Measurements from ENCODE around the gene PDZRN4.
"Not testable (repeated sequence)": the region's sequence is repeated elsewhere in the genome, so short reads cannot be mapped to it uniquely, and the experiment has no call there.

The PDZRN4 gene

DNA sequence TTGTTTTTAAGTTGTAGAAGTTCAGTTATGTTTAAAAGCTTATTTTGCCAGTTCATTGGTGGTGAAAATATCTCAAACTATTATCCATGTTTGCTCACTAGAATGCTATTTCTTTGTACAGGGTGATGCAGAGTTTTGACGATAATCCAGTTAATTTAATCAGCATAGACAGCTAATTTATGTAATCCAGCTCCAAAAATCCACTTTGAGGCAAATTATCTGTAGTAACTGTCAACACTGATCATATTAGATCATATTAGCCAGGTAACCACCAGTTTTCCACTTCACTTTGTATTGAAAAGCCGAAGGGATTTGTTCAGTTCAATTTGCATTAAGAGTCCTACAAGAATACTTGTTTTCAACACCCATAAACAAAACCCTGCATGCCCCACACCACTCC, 378.6 kb downstream of the PDZRN4 start:
- no peak for DNase-seq (ENCODE audit: low spot score)

DNA sequence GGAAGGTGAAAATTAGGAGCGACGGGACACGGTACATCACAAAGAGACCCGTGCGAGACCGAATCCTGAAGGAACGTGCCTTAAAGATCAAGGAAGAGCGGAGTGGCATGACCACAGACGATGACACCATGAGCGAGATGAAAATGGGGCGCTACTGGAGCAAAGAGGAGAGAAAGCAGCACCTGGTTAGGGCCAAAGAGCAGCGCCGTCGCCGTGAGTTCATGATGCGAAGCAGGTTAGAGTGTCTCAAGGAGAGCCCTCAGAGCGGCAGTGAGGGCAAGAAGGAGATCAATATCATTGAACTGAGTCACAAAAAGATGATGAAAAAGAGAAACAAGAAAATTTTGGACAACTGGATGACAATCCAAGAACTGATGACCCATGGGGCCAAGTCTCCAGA, 385.3 kb downstream of the PDZRN4 start:
- no peak for DNase-seq (ENCODE audit: low spot score)

DNA sequence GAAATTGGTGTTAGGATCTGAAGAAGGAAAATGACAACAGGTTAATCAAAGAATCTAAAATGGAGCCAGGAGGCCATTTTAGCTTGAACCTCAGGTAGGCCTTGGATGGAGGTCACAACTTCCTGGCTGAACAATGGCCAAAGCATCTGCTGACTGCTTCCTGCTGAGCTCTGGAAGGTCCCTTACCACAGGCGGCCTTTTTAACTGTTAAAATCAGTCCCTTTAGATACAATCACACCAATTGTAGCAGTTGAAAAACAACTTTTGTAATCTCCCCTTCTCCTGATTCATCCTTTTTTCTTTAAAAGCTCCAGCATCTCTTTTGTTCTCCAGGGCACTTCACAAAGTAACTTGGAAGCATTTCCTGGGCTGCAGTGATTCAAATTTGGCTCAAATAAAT, 388.8 kb downstream of the PDZRN4 start:
- no peak for DNase-seq (ENCODE audit: low spot score)

DNA sequence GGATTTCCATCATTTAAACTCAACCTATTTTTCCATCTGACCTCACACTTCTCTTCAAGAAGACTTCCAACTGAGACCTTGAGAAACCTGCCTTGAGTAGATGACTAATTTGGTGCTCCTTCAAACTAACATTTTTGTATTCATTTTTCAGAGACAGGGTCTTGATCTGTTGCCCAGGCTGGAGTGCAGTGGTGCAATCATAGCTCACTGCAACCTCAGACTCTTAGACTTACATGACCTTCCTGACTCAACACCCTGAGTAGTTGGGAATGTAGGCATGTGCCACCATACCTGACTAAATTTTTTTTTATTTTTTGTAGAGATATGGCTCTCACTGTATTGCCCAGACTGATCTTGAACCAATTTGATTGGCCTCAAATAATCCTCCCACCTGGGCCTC, 389.9 kb downstream of the PDZRN4 start:
- no peak for DNase-seq (ENCODE audit: low spot score)

DNA sequence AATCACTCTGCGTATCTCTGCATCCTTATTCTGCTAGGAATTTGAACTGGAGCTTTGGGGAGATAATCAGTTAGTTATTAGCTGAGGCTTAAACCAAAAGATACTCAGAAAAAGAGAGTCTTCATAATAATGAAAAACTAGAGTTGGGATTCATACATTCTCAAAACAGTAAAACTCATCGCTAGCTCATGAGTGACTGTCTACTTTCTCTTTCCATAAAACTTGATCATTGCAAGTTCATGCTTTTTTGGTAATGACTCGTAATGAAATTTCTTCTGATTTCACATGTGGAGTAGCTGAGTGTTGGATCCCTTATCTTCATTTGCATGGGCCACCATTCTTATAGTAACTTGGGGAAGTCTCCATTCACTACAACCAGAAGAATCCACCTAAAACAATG, 397.7 kb downstream of the PDZRN4 start:
- DNase-seq (ENCODE audit: low spot score): no peak

DNA sequence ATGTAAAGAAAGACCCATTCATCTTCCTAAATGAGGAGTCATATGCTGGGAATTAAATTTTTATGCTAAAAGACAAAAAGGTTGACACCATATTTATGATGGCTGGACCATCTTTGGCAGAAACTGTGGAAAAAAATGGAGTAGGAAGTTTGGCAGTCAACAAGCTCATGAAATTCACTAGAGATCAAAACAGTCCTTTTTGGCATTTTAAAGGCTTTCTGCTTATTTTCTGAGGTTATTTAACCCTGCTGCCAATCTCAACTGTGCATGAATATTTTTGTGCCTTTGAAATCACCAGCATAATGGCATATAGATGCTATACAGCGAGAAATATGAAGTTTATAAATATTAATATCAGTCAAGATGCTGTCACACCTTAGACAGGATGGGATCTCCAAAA, 399.5 kb downstream of the PDZRN4 start:
- no peak for DNase-seq (ENCODE audit: low spot score)

DNA sequence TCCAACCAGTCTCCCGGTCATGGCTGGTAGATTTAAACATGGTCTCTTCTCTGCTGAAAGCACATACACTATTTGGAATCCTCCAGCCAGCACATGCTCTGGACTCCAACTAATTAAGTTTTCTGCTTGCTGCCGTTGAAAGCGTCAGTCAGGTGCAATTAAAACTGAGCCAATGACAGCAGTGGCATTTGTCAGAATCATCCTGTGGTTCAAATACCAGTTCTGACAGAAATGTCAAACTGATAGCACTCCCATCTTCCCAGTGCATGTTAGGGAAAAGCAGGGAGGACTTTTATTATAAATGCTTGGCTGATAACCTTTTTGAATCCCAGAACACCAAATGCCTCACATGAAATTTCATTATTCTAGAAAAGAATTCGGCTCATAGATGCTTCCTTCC, 401.8 kb downstream of the PDZRN4 start:
- DNase-seq (ENCODE audit: low spot score): no peak

DNA sequence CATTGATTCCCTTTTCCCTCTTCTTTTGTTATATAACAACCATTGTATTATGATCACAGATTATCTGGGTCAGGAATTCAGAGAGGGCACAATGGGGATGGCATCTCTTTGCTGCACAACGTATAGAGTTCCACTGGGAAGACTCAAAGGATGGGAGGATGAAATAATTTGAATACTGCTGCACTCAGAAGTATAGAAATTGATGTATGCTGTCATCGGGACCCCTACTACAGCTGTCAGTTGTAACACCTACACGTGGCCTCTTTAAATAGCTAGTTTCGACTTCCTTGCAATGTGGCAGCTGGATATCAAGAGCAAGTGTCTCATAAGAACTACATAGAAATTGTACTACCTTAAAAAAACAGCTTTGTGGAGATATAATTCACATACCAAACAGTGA, 408.1 kb downstream of the PDZRN4 start:
- no peak for DNase-seq (ENCODE audit: low spot score)

DNA sequence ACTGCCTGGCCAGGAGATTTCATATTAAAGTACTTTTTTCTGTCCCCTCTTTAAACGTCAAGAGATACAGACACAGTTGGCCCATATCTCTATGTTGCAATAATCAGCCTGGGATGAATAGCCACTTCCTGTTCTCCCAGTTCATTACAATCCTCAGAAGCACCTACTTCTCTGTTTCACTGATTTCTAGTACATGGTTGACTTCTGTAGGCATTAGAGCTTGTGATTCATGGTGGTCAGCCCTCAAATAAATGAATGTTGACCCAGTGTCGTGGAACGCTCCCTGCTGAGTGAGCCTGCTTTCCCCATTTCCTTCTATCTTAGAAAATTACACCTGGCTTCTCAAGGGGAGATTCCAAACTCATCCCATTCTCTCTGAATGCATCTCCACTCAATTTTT, 416.7 kb downstream of the PDZRN4 start:
- DNase-seq (ENCODE audit: low spot score): no peak

DNA sequence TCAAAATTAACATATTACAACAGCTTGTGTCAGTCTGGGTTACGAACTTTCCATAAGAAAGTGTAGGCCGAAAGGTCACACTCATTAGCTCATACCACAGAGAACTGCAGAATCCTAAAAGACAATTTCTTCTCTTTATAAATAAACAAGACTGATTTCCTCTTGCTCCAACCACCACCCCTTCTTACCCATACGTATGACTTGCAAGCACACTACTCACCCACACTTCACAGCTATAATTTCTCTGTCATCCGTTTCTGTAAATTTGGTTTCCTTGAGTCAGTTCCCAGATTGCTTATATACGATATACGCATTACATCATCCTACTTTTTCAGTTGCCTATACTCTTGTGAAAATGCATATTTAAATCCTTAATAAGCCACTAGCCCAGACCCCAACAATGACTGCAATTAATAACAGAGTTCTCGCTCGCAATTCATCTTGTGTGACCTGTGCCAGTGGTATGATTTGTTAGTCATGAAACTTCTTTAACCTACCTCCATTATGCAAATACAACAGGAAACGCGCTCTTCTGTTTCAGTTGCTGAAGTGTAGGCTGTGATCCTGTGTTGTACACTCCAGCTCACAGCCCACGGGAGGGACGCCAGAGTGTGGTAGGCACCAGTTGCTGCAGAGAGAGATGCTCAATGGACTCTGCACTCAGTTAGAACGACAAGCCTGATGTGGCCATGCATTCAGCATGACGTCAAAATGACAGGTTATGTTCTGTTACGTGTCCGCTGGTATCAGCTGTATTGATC, 417.6 kb downstream of the PDZRN4 start:
- no peak for DNase-seq (ENCODE audit: low spot score)

DNA sequence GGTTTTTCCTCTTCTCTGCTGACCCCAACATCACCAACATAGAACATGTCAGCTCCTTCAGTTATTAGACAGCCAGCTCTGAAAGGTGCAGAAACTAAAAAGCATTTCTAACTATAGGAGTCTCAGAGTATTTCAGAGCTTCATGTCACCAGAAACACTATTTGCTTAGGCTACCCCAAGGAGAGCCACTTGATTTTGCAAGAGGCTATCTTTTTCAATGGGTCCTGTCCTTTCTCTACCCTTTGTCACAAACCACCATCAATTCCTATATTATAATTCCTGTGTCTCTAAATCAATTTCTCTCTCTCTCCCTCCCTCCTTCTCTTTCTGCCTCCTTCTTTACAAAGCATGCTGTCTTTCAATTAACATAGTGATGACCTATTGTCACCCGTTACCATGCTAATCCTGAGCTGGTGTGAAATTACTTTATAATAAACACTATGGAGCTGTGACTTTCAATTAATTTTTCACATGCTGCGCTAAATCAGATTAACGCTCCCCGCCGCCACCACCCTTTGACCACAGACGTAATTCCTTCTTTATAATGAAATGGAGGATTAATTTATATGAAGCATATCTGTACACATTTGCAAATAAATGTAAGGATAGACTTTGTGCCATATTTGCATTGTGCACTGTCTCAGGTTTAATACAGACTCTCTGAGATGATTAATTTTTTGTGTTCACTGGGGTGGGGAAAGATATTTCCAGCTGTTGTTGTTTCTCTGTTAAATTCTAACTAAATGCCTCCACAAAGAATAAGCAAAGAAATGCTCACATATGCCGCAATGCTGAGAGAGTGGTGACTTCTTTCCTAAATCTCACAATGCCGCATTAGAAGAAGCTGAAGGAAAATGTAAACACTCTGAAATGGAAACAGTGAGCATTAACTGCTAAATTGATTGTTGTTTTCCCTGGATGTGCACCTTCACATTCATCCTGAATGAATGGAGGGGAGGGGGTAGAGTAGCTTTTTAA, 418.6 kb downstream of the PDZRN4 start:
- no peak for DNase-seq (ENCODE audit: low spot score)

DNA sequence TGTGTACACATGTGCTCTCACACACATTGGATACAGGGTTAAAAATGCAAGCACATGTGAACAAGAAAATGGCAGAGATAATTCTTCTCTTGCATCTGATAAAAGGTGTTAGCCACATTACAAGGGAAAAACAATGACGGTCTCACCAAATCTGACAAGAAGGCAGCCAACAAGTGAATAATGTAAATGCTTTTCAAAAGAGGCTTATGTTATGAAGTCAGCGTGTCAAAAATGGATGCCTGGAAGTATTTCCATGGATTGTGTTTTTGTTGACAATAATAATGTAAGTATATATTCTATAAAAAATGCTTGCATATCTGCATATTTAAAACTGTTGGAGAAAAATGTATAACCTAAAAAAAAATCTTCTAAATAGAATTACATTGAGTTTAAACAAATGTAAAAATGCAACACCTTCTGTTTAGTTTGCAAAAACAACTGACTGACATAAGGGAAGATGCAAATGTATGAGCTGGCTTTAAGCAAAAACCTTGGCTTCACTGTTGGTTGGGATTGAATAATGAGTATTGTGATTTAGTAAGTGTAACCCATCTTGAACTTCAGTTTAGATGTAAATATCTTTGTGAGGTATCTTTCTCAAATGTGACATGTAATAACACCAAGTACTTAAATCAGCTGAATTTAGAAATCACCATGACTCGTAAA, 424.9 kb downstream of the PDZRN4 start:
- no peak for DNase-seq (ENCODE audit: low spot score)

DNA sequence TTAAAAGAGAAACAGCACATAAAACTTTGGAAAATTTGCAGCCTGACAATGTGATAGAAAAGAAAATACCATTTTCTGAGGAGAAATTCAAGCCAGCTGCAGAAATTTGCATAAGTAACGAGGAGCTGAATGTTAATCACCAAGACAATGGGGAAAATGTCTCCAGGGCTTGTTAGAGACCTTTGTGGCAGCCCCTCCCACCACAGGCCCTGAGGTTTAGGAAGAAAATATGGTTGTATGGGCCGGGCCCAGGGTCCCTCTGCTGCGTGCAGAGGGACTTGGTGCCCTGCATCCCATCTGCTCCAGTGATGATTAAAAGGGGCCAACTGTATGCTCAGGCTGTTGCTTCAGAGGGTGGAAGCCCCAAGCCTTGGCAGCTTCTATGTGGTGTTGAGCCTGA, 427.1 kb downstream of the PDZRN4 start:
- DNase-seq (ENCODE audit: low spot score): not testable (repeated sequence)

DNA sequence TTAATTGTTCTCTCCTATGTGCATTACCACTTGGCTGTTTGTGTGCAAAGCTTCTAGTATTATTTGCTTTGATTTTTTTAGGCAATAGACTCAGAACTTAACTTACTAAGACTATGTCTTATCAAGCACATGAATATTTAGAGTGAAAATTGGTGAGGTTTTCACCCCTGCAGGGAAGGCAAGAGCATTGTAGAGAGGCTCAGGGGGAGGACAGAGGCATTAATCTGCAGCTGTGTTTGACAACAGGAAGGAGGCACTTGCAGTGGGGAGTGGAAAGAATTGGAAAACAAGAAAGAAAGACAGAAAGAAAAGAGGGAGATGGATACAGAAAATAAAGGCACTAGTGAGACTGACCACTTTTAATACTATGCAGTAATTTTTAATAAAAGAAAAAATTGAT, 431.6 kb downstream of the PDZRN4 start:
- DNase-seq (ENCODE audit: low spot score): no peak

DNA sequence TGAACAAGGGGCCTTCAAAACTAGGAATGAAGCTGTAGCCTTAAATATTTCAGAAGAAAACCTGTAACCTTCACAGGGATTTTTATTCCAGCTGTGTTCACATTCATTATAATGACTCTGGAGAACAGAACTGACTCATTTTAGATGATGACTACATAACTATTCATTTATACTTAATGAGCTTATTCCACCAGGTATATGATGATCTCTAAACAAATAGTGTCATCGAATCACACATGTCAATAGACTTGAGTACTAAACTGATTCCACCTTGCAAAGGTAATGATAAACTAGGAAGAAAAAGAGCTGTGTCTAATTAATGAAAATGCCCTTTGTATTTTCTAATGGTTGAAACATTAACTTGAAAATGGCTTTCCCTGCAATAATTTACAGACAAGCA, 433.2 kb downstream of the PDZRN4 start:
- no peak for DNase-seq (ENCODE audit: low spot score)

Measured in ecto neural progenitor cell (in vitro differentiated cells).